Skin epidermis (tissue), 12 donors: ENCODE results near the gene ARSK.
A peak's percentile ranks its signal among the peaks of the same experiment; 100 is the strongest.

Experiments used
- H3K27ac ChIP-seq, 21 experiments: fragments of 200-600 bp; sonication (generic) in 11 of 21; one replicate each; pipeline ENCODE4 v1.5.0; 2020; ENCODE audit warnings: mild to moderate bottlenecking in 3 of 21, inconsistent platforms in 2 of 21, moderate library complexity in 2 of 21
- H3K4me3 ChIP-seq, 7 experiments: fragments of 200-600 bp; sonication (generic) in 2 of 7; one replicate each; pipeline ENCODE4 v1.5.0; 2020; ENCODE audit warnings: inconsistent platforms in 2 of 7, mild to moderate bottlenecking in 2 of 7, moderate library complexity in 1 of 7

Gene ARSK

GRCh38 chr5:95554647-95555548 lies at the start of gene ARSK, which contains the start of gene SKIC3:
Gene ARSK, plus strand, starts transcription at chr5:95555101. Its CDS starts 178 bp downstream, at chr5:95555279.
Gene SKIC3, minus strand, starts transcription at chr5:95554977. Its CDS starts 7,827 bp downstream, at chr5:95547150.
- Histone ChIP-seq H3K4me3 (peak within 1 kb of the TSS; percentile 52 to 93 (median 70)), H3K27ac (peak within 1 kb of the TSS; percentile 10 to 93 (median 84))

GRCh38 chr5:95508550-95508949 lies 46.4 kb upstream of the ARSK start:
- Histone ChIP-seq H3K4me3 (no peak overlapping the region), H3K27ac (no peak overlapping the region)

- no peak overlapping the region for H3K4me3 ChIP-seq
- no peak overlapping the region for H3K27ac ChIP-seq
These were observed 43.3 kb upstream of the ARSK start for GRCh38 chr5:95511606-95512005.

GRCh38 chr5:95518417-95518816 lies 36.5 kb upstream of the ARSK start:
- Histone ChIP-seq H3K27ac (no peak overlapping the region), H3K4me3 (no peak overlapping the region)

- no peak overlapping the region for H3K27ac ChIP-seq
- H3K4me3 ChIP-seq = no peak overlapping the region
These were observed 35.8 kb upstream of the ARSK start for GRCh38 chr5:95519151-95519550.

- Histone ChIP-seq H3K27ac (no peak overlapping the region), H3K4me3 (no peak overlapping the region)
These were observed 35.2 kb upstream of the ARSK start for GRCh38 chr5:95519681-95520080.

- H3K27ac ChIP-seq = no peak overlapping the region
- no peak overlapping the region for H3K4me3 ChIP-seq
These were observed 34.7 kb upstream of the ARSK start for GRCh38 chr5:95520206-95520605.

GRCh38 chr5:95524423-95524822 lies 30.5 kb upstream of the ARSK start:
- no peak overlapping the region for H3K27ac ChIP-seq
- H3K4me3 ChIP-seq = no peak overlapping the region

- Histone ChIP-seq H3K27ac (no peak overlapping the region), H3K4me3 (no peak overlapping the region)
These were observed 28.0 kb upstream of the ARSK start for GRCh38 chr5:95526871-95527270.

- Histone ChIP-seq H3K27ac (no peak overlapping the region), H3K4me3 (no peak overlapping the region)
These were observed 26.3 kb upstream of the ARSK start for GRCh38 chr5:95528565-95528964.

GRCh38 chr5:95530416-95530815 lies 24.5 kb upstream of the ARSK start:
- H3K27ac ChIP-seq = no peak overlapping the region
- H3K4me3 ChIP-seq = no peak overlapping the region

- no peak overlapping the region for H3K27ac ChIP-seq
- H3K4me3 ChIP-seq = no peak overlapping the region
These were observed 23.4 kb upstream of the ARSK start for GRCh38 chr5:95531491-95531890.

- no peak overlapping the region for H3K4me3 ChIP-seq
- H3K27ac ChIP-seq = no peak overlapping the region
These were observed 22.5 kb upstream of the ARSK start for GRCh38 chr5:95532415-95532814.

GRCh38 chr5:95533106-95533505 lies 21.8 kb upstream of the ARSK start:
- Histone ChIP-seq H3K4me3 (no peak overlapping the region), H3K27ac (no peak overlapping the region)

- H3K27ac ChIP-seq = no peak overlapping the region
- H3K4me3 ChIP-seq = no peak overlapping the region
These were observed 21.1 kb upstream of the ARSK start for GRCh38 chr5:95533761-95534160.

- no peak overlapping the region for H3K4me3 ChIP-seq
- H3K27ac ChIP-seq = no peak overlapping the region
These were observed 17.4 kb upstream of the ARSK start for GRCh38 chr5:95537501-95537900.

- H3K27ac ChIP-seq = no peak overlapping the region
- no peak overlapping the region for H3K4me3 ChIP-seq
These were observed 11.7 kb upstream of the ARSK start for GRCh38 chr5:95543017-95543705.

GRCh38 chr5:95549030-95549429 lies 5.9 kb upstream of the ARSK start:
- no peak overlapping the region for H3K27ac ChIP-seq
- no peak overlapping the region for H3K4me3 ChIP-seq

GRCh38 chr5:95554331-95554646 lies 612 bp upstream of the ARSK start:
- H3K4me3 ChIP-seq = peak overlapping the region; percentile 52 to 93 (median 70)
- H3K27ac ChIP-seq = peak overlapping the region in 20 of 21 experiments; percentile 63 to 93 (median 84)

- Histone ChIP-seq H3K27ac (peak overlapping the region in 20 of 21 experiments; percentile 37 to 93 (median 84)), H3K4me3 (peak overlapping the region; percentile 52 to 93 (median 70))
These were observed 652 bp downstream of the ARSK start for GRCh38 chr5:95555553-95555952.

GRCh38 chr5:95557841-95558240 lies 2.9 kb downstream of the ARSK start:
- H3K27ac ChIP-seq = no peak overlapping the region

More at GRCh38 chr5:95557841-95558240, 2.9 kb downstream of the ARSK start:
- no peak overlapping the region for H3K4me3 ChIP-seq
